Non-pigmented ciliary epithelial cell (primary cell): Measurements from ENCODE around the gene DNM3.
"Not testable (repeated sequence)": the region's sequence is repeated elsewhere in the genome, so short reads cannot be mapped to it uniquely, and the experiment has no call there.

Experiments used
- DNase-seq: peaks from one replicate; pipeline ENCODE4 v3.0.0-alpha.2; 2010; ENCODE audit warnings: low read depth

The DNM3 gene

GRCh38 chr1:172423336-172423735, 582.0 kb downstream of the DNM3 start:
- DNase-seq, result no peak

DNA sequence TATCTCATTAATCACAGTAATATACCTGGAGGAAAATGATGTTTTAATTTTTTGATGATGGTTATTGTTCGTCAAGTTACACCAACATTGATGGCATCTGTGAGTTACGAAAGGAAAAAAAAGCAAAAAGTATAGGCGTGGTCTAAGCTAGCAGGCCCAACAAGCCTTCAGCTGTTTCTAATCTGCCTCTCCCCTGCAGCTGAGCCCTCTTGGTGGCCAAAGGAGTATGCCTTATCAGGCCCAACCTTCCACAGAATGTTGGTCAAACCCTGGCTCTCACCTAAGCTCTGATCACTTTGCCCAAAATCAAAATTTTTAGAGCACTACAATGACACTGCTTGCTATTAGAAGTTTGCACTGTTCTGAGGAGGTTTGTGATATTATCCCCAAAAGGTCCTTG, 584.0 kb downstream of the DNM3 start:
- DNase-seq, result no peak

- no peak for DNase-seq
Measured at GRCh38 chr1:172427191-172427590, 585.9 kb downstream of the DNM3 start.

DNA sequence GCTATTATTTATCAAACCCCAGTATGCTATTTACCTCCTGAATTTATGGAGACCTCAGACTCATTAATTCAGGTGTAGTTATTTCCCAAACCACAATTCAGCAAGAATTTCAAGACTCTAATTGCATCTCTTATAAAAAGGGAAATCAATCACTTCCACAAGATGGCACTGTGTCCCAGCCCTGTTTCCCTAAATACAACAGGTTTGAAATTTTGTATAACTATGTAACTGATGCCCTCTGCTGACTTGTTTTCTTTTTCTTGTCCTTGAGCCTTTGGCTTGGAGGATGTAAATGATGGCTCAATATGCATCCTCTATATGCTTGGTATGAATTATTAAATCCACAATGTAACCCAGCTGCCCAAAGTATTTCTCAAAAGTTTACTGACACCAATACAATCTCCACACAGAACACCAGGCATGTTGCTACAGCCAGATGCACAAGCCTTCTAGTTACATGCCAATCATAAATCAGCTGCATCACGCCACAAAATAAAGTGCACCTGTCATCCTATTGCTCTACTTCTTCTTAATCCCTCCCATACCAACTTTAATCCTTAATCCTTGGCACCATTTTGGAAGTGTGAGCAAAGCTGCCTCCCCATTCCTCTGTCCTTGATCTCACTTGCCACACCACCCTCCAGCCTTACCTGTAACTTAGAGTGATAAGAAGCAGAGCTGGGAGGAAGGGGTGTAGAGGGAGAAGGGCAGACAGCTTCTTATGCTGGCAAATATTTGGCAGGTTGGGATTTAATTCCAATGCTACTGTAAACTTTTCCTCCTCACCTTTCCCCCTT, 588.2 kb downstream of the DNM3 start:
- peak; percentile 32 for DNase-seq

DNA sequence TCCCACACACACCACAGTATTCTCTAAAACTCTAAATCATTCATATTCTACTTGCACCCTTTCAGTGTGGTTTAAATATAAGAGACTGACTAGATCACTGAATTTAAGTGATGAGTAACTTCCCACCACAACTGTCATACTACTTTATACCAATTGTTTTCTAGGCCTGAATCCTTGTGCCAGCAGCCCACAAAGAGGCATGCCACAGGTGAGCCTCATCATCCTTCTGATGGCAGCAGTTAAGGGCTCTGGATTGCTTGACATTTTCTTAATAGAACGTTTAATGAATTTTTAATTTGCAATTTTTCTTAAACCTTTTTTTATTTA, 588.8 kb downstream of the DNM3 start:
- no peak for DNase-seq

DNA sequence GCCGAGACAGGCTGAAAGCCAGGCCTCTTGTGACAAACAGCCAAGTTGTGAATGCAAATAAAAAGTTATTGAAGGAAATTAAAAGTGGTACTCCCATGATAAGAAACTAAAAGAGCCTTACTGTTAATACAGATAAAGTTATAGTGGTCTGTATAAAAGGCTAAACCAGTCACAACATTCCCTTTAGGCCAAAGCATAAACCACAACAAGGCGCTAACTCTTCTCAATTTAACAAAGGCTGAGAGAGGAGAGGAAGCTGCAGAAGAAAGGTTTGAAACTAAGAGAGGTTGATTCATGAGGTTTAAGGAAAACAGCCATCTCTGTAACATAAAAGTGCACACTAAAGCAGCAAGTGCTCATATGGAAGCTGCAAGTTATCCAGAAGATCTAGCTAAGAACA, 589.9 kb downstream of the DNM3 start:
- DNase-seq, result no peak

DNA sequence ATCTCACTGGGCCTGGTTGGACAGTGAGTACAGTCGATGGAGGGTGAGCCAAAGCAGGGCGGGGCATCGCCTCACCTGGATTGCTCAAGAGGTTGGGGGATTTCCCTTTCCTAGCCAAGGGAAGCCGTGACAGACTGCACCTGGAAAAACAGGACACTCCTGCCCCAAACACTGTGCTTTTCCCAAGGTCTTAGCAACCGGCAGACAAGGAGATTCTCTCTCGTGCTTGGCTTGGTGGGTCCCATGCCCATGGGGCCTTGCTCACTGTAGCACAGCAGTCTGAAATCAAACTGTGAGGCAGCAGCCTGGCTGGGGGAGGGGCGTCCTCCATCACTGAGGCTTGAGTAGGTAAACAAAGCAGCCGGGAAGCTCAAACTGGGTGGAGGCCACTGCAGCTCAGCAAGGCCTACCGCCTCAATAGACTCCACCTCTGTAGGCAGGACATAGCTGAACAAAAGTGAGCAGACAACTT, 590.5 kb downstream of the DNM3 start:
- DNase-seq, result no peak

GRCh38 chr1:172437183-172437582, 595.9 kb downstream of the DNM3 start:
- DNase-seq, result not testable (repeated sequence)

DNA sequence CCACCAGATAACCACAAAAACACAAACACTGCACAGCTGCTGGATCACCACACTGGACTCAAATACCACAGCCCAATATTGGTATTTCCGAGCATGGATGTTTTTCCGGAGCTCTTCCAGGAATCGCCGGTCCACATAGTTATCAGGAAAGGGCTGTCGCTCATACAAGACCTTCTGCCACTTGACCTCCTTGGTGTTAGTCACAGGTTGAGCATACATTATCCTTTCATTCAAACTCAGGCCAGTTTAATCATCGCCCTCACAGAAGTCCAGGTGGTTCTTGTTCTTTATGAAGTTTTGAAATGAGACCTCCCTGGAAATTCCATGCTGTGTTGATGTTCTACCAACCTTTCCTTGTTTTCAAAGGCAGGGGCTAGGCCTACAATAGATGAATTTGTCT, 601.1 kb downstream of the DNM3 start:
- DNase-seq, result no peak

GRCh38 chr1:172442843-172443565, 601.7 kb downstream of the DNM3 start:
- no peak for DNase-seq

- DNase-seq, result peak; percentile 49
Measured at GRCh38 chr1:172443666-172444453, 602.6 kb downstream of the DNM3 start, which contains the start of gene PIGC. PIGC (minus strand) TSS chr1:172444069; CDS start chr1:172442622, 1,447 bp downstream.

DNA sequence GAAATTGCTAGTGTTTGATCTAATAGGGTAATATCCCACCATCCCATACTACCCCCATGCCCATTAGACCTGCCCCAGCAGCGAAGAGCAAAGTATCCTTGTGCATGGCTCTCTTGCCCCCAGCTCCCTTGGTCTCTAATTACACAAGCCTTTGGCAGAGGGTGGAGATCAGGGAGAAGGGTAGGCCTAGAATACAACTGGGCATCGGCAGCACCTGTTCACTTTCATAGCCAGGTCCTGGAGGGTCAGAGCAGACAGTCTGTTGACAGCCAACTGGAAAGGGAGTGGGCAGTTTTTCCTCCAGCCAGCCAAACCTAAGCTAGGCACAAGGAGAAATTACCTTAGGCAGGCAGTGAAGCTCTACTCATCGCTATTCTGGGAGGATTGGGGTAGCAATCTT, 605.2 kb downstream of the DNM3 start:
- DNase-seq, result no peak

- DNase-seq, result no peak
Measured at GRCh38 chr1:172447641-172448040, 606.3 kb downstream of the DNM3 start.

DNA sequence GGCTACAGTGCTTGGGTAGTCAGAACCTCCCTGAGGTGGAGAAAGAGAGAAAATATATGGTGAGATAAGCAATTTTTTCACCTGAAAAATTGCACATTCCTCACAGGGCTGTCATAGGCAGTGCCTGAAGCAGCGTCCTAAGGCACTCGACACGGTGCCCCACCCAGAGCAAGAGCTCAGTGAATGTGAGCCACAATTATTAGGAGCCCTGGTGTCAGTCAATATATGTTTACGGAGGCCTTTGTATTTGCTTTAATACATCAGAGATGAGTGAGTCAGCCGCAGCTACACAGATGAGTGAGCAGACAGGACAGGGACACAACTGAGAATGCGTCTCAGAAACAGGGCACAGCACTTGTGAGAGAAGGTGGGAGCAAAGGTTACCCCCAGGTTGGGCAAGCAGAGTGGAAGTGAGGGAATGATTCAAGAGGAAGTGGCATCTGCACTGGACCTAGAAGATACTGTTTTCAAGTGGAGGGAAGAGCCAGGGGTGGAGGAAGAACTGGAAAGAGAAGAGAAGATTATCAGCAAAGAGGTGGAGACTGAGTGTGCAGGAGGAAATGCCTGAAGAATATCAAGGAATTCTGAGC, 607.8 kb downstream of the DNM3 start:
- no peak for DNase-seq

DNA sequence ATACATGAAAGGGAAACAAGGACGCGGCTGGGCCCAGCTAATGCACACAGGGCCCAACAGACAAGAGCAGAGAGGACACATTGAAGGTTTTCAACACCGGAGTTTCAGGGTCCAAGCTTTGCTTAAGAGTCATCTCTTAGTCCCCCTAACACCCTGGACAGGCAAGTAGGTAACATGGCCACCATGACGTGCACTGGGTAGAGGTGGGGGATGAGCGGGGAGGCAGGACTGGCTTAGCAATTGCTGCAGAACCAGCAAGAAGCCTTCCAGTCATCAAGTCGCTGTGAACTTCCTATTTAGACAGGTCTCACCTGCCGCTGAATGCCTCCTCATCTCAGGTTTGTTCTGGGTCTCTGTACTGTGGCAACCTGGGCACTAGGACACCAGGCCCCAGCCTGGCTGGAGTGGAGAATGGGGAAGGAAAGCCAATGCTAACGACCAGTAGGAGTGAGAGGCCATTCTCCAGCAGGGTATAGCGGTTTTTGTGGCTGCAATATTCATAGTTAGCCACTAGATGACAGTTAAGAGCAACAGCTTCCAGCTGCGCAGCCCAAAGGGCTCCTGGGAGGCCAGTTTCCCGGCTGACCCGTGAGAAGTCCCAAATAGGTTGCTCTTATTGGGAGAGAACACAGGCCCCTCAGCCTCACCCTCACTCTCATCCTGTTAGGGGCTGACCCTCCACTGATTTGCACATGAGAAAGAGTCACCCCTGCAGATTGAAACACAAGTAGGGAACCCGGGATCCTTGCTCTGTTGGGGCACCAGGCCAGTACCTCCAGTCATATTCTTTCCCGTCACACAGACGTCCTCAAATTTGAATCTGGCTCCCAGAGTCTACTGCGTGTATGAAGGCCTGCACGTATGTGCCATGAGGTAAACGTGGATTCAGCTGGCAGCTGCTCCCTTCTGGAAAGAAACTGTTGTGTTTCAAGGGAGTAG, 608.6 kb downstream of the DNM3 start:
- no peak for DNase-seq

DNA sequence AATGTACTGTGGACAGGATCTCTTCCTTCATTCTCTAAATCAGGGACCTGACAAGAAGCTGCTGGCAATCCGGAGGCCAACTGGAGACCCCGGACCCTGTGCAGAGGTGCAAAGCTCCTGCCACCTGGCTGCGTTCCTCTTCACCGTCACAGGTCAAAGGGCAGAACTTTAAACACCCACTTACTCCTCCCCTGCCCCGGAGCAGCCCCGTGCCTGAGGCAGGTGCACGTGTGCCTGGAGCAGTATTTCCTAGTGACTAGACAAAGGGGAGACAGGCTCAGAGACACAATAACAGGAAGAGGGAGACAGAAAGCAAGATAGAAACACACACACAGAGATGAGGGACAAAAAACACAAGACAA, 609.2 kb downstream of the DNM3 start:
- no peak for DNase-seq

DNA sequence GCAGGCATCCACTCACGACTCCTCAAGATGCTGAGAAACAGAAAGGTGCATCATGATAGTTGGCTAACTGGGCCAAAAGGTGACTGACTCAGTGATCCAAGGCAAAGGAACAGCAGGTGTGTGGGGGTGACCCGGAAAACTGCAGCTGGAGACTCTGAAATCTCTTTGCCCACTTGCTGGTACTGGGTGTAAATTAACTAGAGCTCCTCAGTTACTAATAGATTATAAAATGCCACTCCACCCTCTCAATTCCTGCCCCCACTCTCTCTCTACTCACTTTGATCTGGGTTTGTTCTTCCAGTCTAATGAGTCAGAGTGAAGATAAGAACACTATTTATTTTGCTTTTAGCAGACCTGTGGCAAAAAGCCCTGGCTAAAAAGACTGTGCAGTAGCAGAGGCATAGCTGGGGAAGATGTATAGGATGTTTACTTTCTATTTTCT, 609.7 kb downstream of the DNM3 start:
- DNase-seq, result peak; percentile 49

GRCh38 chr1:172452536-172453152, 611.3 kb downstream of the DNM3 start:
- DNase-seq, result no peak

- DNase-seq, result no peak
Measured at GRCh38 chr1:172453153-172453545, 611.9 kb downstream of the DNM3 start.

GRCh38 chr1:172453607-172454006, 612.3 kb downstream of the DNM3 start:
- no peak for DNase-seq

- DNase-seq, result no peak
Measured at GRCh38 chr1:172455451-172455850, 614.2 kb downstream of the DNM3 start.
